HepG2 (cell line): ENCODE results near the gene PLPPR2. TPM values are rescaled to one million over a fixed set of nuclear protein-coding genes. Genes with fewer than 3 reads are reported as not detected.

Experiments used
- AKAP8 ChIP-seq: sonication (generic); formaldehyde crosslinking; IDR thresholded peaks from 2 replicates; pipeline ENCODE4 v1.5.1; 2020; ENCODE audit warnings: mild to moderate bottlenecking, missing genetic modification reagents
- ATF5 ChIP-seq: sonication (generic); formaldehyde crosslinking; IDR thresholded peaks from 2 replicates; pipeline ENCODE4 v1.4.0; 2020; ENCODE audit warnings: mild to moderate bottlenecking, low read depth, missing genetic modification reagents
- CENPBD1 ChIP-seq: sonication (generic); formaldehyde crosslinking; IDR thresholded peaks from 2 replicates; pipeline ENCODE4 v1.8.0; 2022; ENCODE audit warnings: missing genetic modification reagents, low read depth, mild to moderate bottlenecking, borderline replicate concordance
- CERS6 ChIP-seq: sonication (generic); formaldehyde crosslinking; IDR thresholded peaks from 2 replicates; pipeline ENCODE4 v1.5.0; 2020; ENCODE audit warnings: missing genetic modification reagents
- CREBL2 ChIP-seq: sonication (generic); formaldehyde crosslinking; IDR thresholded peaks from 2 replicates; pipeline ENCODE4 v1.8.1; 2023; ENCODE audit warnings: missing genetic modification reagents, mild to moderate bottlenecking, borderline replicate concordance
- EZH2 ChIP-seq: conservative IDR thresholded peaks from 2 replicates; pipeline ENCODE4 v1.6.1; 2012; ENCODE audit warnings: mild to moderate bottlenecking, low read depth, low read length, moderate library complexity
- FLYWCH1 ChIP-seq: sonication (generic); formaldehyde crosslinking; IDR thresholded peaks from 2 replicates; pipeline ENCODE4 v1.8.1; 2023; ENCODE audit warnings: mild to moderate bottlenecking, missing genetic modification reagents
- GATA4 ChIP-seq: sonication (generic); IDR thresholded peaks from 2 replicates; pipeline ENCODE4 v1.6.1; 2016; ENCODE audit warnings: antibody characterized with exemption, low read depth, borderline replicate concordance
- HDAC1 ChIP-seq: sonication (generic); formaldehyde crosslinking; IDR thresholded peaks from 2 replicates; pipeline ENCODE4 v1.5.1; 2020; ENCODE audit warnings: mild to moderate bottlenecking, missing genetic modification reagents
- HINFP ChIP-seq: sonication (generic); formaldehyde crosslinking; IDR thresholded peaks from 2 replicates; pipeline ENCODE4 v1.4.0; 2020; ENCODE audit warnings: low read depth, mild to moderate bottlenecking, missing genetic modification reagents
- ISX ChIP-seq: sonication (generic); formaldehyde crosslinking; conservative IDR thresholded peaks from 2 replicates; pipeline ENCODE4 v1.5.0; 2020; ENCODE audit warnings: missing genetic modification reagents
- JUND ChIP-seq: sonication (generic); formaldehyde crosslinking; IDR thresholded peaks from 2 replicates; pipeline ENCODE4 v1.8.0; 2022; ENCODE audit warnings: mild to moderate bottlenecking, missing genetic modification reagents
- MED8 ChIP-seq: sonication (generic); formaldehyde crosslinking; IDR thresholded peaks from 2 replicates; pipeline ENCODE4 v1.8.1; 2023; ENCODE audit warnings: mild to moderate bottlenecking, missing genetic modification reagents; ENCODE audit not compliant: insufficient replicate concordance
- MEIS1 ChIP-seq: sonication (generic); formaldehyde crosslinking; IDR thresholded peaks from 2 replicates; pipeline ENCODE4 v1.9.0; 2021; ENCODE audit warnings: mild to moderate bottlenecking, missing genetic modification reagents, moderate library complexity, borderline replicate concordance
- NCOR1 ChIP-seq: fragments of 200-600 bp; sonication (generic); IDR thresholded peaks from 2 replicates; pipeline ENCODE4 v1.7.0; 2017; ENCODE audit warnings: antibody characterized with exemption, low read length, borderline replicate concordance
- NFE2 ChIP-seq: sonication (generic); formaldehyde crosslinking; IDR thresholded peaks from 2 replicates; pipeline ENCODE4 v1.4.0; 2020; ENCODE audit warnings: missing genetic modification reagents
- YEATS2 ChIP-seq: sonication (generic); formaldehyde crosslinking; IDR thresholded peaks from 2 replicates; pipeline ENCODE4 v1.4.0; 2020; ENCODE audit warnings: missing genetic modification reagents, borderline replicate concordance
- ZBTB34 ChIP-seq: sonication (generic); formaldehyde crosslinking; IDR thresholded peaks from 2 replicates; pipeline ENCODE4 v1.8.0; 2022; ENCODE audit warnings: mild to moderate bottlenecking, missing genetic modification reagents
- ZNF124 ChIP-seq: sonication (generic); formaldehyde crosslinking; IDR thresholded peaks from 2 replicates; pipeline ENCODE4 v1.4.0; 2020; ENCODE audit warnings: missing genetic modification reagents
- ZNF205 ChIP-seq: IDR thresholded peaks from 2 replicates; pipeline ENCODE4 v1.6.1; 2018; ENCODE audit warnings: missing biosample characterization, missing genetic modification reagents
- ZNF333 ChIP-seq: sonication (generic); formaldehyde crosslinking; IDR thresholded peaks from 2 replicates; pipeline ENCODE4 v1.4.0; 2020; ENCODE audit warnings: mild to moderate bottlenecking, missing genetic modification reagents, borderline replicate concordance
- ZNF343 ChIP-seq: sonication (generic); formaldehyde crosslinking; IDR thresholded peaks from 2 replicates; pipeline ENCODE4 v1.4.0; 2020; ENCODE audit warnings: mild to moderate bottlenecking, missing genetic modification reagents
- ZNF510 ChIP-seq: sonication (generic); formaldehyde crosslinking; IDR thresholded peaks from 2 replicates; pipeline ENCODE4 v1.4.0; 2020; ENCODE audit warnings: low read depth, mild to moderate bottlenecking, missing genetic modification reagents
- ZNF567 ChIP-seq: sonication (generic); formaldehyde crosslinking; IDR thresholded peaks from 2 replicates; pipeline ENCODE4 v1.8.1; 2023; ENCODE audit warnings: mild to moderate bottlenecking, missing genetic modification reagents, borderline replicate concordance
- ZNF777 ChIP-seq: sonication (generic); formaldehyde crosslinking; IDR thresholded peaks from 2 replicates; pipeline ENCODE4 v1.4.0; 2020; ENCODE audit warnings: missing genetic modification reagents
- polyA plus RNA-seq, 8 experiments: library from polyadenylated mRNA; depleted of rRNA in 3 of 8; stranded (reverse) in 7 of 8; unstranded in 1 of 8; fragments of >200 nt; fragmentation: Illumina TruSeq in 4 of 8; extraction: Trizol in 4 of 8; gene quantifications; 2 replicates each; pipeline versions ENCODE4 v1.2.1 to v1.2.3, GENCODE V29; 2011 to 2016; ENCODE audit warnings: low read depth in 4 of 8, missing spikeins in 1 of 8, mixed read lengths in 1 of 8; ENCODE audit not compliant: insufficient read depth in 1 of 8
- total RNA-seq, 5 experiments: library from RNA; depleted of rRNA; stranded (reverse); fragments of >200 nt; fragmentation: Illumina TruSeq; extraction: Trizol; gene quantifications; 2 replicates each; pipeline ENCODE4 v1.2.3, GENCODE V29; 2016; ENCODE audit warnings: low read depth in 1 of 5

PLPPR2 gene
- total and polyA plus RNA-seq, 2 of the 13 experiments (the other 11 are each of a cell fraction or from before 2014, with no cell fraction given) = 1.5 to 2.1 TPM

- TF ChIP-seq HINFP (CRISPR knock-in tag) (0 out of 2 replicates have a peak, but pooled peaks have one; percentile 26), CERS6 (CRISPR knock-in tag) (no peak), CREBL2 (CRISPR knock-in tag) (peak; percentile 59; the same call in 1 of the 2 replicates), ATF5 (CRISPR knock-in tag) (no peak), CENPBD1 (no peak), ZNF343 (peak; percentile 49; the same call in 1 of the 2 replicates), HDAC1 (peak; percentile 40; the same call in 1 of the 2 replicates), NFE2 (CRISPR knock-in tag) (no peak), ZNF124 (CRISPR knock-in tag) (0 out of 2 replicates have a peak, but pooled peaks have one; percentile 51), YEATS2 (CRISPR knock-in tag) (peak; percentile 77), ZNF777 (CRISPR knock-in tag) (no peak), AKAP8 (CRISPR knock-in tag) (no peak), ZBTB34 (CRISPR knock-in tag) (no peak), ZNF567 (no peak), MEIS1 (CRISPR knock-in tag) (peak; percentile 88), EZH2 (no peak), JUND (CRISPR knock-in tag) (no peak), ZNF333 (CRISPR knock-in tag) (peak; percentile 48; the same call in 1 of the 2 replicates), GATA4 (no peak), ZNF205 (CRISPR knock-in tag) (no peak), MED8 (CRISPR knock-in tag) (no peak), ZNF510 (CRISPR knock-in tag) (no peak), FLYWCH1 (no peak), NCOR1 (peak; percentile 38; the same call in 1 of the 2 replicates), ISX (CRISPR knock-in tag) (no peak)
These were observed 19.4 kb downstream of the PLPPR2 start, which contains the start of gene SWSAP1 (continued) for GRCh38 chr19:11374433-11375142.
